K562 (cell line): ENCODE data around the gene ARL16.

Experiments used
- ATF7 ChIP-seq: fragments of 450-650 bp; IDR thresholded peaks from 2 replicates; pipeline ENCODE4 v1.7.1; 2014; ENCODE audit warnings: mild to moderate bottlenecking, moderate library complexity
- CCAR2 ChIP-seq: fragments of 200-400 bp; formaldehyde crosslinking; IDR thresholded peaks from 2 replicates; pipeline ENCODE4 v1.6.1; 2017; ENCODE audit warnings: mild to moderate bottlenecking, low read depth, low read length
- DACH1 ChIP-seq: fragments of 450-650 bp; IDR thresholded peaks from 2 replicates; pipeline ENCODE4 v1.6.1; 2018; ENCODE audit not compliant: partially characterized antibody
- POLR2AphosphoS5 ChIP-seq: IDR thresholded peaks from 2 replicates; pipeline ENCODE4 v1.6.1; 2011; ENCODE audit warnings: mild to moderate bottlenecking, low read depth, low read length, moderate library complexity; ENCODE audit not compliant: control insufficient read depth, insufficient read depth
- RBFOX2 ChIP-seq: fragments of 200-400 bp; formaldehyde crosslinking; IDR thresholded peaks from 2 replicates; pipeline ENCODE4 v1.6.1; 2017; ENCODE audit warnings: low read depth, mild to moderate bottlenecking, low read length, moderate library complexity
- SOX6 ChIP-seq: fragments of 450-650 bp; IDR thresholded peaks from 2 replicates; pipeline ENCODE4 v1.6.1; 2014; ENCODE audit warnings: mild to moderate bottlenecking
- SRF ChIP-seq, 2 experiments: fragments of 250-450, 450-650 bp in 1 of 2; sonication (Bioruptor Pico) in 1 of 2; sonication (generic) in 1 of 2; formaldehyde crosslinking; IDR thresholded peaks; 2 replicates each; pipeline versions ENCODE4 v1.5.0 to v1.5.1; 2020 to 2022; ENCODE audit warnings: mild to moderate bottlenecking in 1 of 2, missing genetic modification reagents in 1 of 2
- TAF1 ChIP-seq: IDR thresholded peaks from 2 replicates; pipeline ENCODE4 v1.6.1; 2011; ENCODE audit warnings: mild to moderate bottlenecking, low read length, moderate library complexity; ENCODE audit not compliant: insufficient read depth, control insufficient read depth, severe bottlenecking; ENCODE audit errors: extremely low read depth
- TCF7L2 ChIP-seq: fragments of 150-350 bp; IDR thresholded peaks from 2 replicates; pipeline ENCODE4 v1.6.1; 2016; ENCODE audit warnings: low read depth, mild to moderate bottlenecking, low read length, moderate library complexity
- TF ChIP-seq, protein P1 (sequence below): sonication (generic); formaldehyde crosslinking; IDR thresholded peaks from 2 replicates; pipeline ENCODE4 v1.5.0; 2020; ENCODE audit warnings: missing genetic modification reagents

DNA sequence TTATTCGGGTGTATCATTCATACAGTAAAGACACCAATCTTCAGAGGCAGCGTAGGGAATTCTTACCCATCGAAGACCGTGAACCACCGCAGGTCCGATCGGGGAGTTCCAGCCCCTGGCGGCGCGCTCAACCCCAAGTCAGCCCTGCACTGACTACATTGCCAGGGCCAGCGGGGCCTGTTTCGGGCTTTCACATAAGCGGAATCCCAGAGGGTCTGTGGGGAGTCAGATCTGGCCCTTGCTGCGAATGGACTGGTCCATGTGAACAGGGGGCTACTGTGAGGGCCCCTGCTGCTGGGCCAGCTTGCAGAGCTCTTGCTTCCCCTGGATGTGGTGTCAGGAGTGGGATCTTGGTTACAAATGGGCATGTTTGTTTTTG, 34.9 kb downstream of the ARL16 start:
- no peak for TF ChIP-seq DACH1
- no peak for TF ChIP-seq TAF1
- TF ChIP-seq, protein P1, sequence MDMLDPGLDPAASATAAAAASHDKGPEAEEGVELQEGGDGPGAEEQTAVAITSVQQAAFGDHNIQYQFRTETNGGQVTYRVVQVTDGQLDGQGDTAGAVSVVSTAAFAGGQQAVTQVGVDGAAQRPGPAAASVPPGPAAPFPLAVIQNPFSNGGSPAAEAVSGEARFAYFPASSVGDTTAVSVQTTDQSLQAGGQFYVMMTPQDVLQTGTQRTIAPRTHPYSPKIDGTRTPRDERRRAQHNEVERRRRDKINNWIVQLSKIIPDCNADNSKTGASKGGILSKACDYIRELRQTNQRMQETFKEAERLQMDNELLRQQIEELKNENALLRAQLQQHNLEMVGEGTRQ (CRISPR knock-in tag) = no peak
- no peak for TF ChIP-seq RBFOX2
- TF ChIP-seq SOX6 = no peak
- no peak for TF ChIP-seq POLR2AphosphoS5
- no peak for TF ChIP-seq TCF7L2
- no peak for TF ChIP-seq CCAR2
- TF ChIP-seq ATF7 = no peak
- no peak for TF ChIP-seq SRF (CRISPR knock-in tag; IDR thresholded peaks at IDR 0.05)
